ENCODE results near the gene IQCK.

DNA sequence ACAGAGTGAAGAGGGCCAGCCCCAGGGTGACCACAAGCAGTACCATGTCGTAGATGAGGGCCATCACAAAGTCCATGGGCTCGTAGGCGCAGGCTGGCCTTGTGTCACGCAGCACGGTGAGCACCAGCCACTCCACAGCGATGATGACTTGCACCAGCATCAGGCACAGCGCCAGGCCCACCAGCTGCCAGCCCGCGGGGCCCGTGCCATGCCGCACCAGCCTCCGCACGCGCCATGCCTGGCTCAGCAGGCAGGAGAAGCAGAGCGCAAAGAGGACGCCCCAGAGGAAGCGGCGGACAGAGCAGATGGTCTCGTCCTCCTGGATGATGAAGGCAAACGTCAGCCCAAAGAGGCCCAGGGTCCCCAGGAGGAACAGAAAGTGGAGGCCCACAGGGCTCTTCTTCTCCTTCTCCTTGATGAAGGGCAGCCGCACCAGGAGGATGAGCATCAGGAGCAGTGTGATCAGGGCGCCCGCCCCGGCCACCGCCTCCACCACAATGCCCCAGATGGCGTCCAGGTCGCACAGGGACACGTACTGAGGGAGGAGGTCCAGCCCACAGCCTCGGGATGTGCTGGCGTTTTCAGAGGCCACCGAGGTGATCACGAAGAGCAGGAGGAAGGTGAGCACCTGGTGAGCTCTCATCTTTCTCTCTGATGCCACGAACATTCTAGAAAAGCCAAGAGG, 154.2 kb downstream of the IQCK start:
- TF ChIP-seq, protein P1, sequence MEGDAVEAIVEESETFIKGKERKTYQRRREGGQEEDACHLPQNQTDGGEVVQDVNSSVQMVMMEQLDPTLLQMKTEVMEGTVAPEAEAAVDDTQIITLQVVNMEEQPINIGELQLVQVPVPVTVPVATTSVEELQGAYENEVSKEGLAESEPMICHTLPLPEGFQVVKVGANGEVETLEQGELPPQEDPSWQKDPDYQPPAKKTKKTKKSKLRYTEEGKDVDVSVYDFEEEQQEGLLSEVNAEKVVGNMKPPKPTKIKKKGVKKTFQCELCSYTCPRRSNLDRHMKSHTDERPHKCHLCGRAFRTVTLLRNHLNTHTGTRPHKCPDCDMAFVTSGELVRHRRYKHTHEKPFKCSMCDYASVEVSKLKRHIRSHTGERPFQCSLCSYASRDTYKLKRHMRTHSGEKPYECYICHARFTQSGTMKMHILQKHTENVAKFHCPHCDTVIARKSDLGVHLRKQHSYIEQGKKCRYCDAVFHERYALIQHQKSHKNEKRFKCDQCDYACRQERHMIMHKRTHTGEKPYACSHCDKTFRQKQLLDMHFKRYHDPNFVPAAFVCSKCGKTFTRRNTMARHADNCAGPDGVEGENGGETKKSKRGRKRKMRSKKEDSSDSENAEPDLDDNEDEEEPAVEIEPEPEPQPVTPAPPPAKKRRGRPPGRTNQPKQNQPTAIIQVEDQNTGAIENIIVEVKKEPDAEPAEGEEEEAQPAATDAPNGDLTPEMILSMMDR (IDR thresholded peaks at IDR 0.05), result no peak
- no peak for TF ChIP-seq POLR2AphosphoS5 (IDR thresholded peaks at IDR 0.05)
